Measurements from ENCODE around the gene IVNS1ABP.
"Not testable (repeated sequence)": the region's sequence is repeated elsewhere in the genome, so short reads cannot be mapped to it uniquely, and the experiment has no call there.

- TF ChIP-seq, protein P1, sequence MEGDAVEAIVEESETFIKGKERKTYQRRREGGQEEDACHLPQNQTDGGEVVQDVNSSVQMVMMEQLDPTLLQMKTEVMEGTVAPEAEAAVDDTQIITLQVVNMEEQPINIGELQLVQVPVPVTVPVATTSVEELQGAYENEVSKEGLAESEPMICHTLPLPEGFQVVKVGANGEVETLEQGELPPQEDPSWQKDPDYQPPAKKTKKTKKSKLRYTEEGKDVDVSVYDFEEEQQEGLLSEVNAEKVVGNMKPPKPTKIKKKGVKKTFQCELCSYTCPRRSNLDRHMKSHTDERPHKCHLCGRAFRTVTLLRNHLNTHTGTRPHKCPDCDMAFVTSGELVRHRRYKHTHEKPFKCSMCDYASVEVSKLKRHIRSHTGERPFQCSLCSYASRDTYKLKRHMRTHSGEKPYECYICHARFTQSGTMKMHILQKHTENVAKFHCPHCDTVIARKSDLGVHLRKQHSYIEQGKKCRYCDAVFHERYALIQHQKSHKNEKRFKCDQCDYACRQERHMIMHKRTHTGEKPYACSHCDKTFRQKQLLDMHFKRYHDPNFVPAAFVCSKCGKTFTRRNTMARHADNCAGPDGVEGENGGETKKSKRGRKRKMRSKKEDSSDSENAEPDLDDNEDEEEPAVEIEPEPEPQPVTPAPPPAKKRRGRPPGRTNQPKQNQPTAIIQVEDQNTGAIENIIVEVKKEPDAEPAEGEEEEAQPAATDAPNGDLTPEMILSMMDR (IDR thresholded peaks at IDR 0.05 in 2 of 3, conservative IDR thresholded peaks at IDR 0.05 in 1 of 3; ENCODE audit: control insufficient read depth in 2 of 3, extremely low read depth in 1 of 3, insufficient read depth in 1 of 3, low read depth in 3 of 3, low read length in 3 of 3), result not testable (repeated sequence)
- not testable (repeated sequence) for TF ChIP-seq IRF4 (IDR thresholded peaks at IDR 0.05; ENCODE audit: low read depth, low read length); BCL3 (IDR thresholded peaks at IDR 0.05; ENCODE audit: borderline replicate concordance, insufficient read depth, low read depth, low read length, poor library complexity, severe bottlenecking); TAF1 (IDR thresholded peaks at IDR 0.05; ENCODE audit: borderline replicate concordance, low read depth, low read length); POLR2A (IDR thresholded peaks at IDR 0.05; ENCODE audit: low read depth, low read length)
These were observed 61.4 kb downstream of the IVNS1ABP start for GRCh38 chr1:185255595-185255994.

Data from GM12878 (cell line).